ENCODE results near the gene PCDHA1. TPM values are rescaled to one million over a fixed set of nuclear protein-coding genes. Genes with fewer than 3 reads are reported as not detected.

PCDHA1 gene
- total and polyA plus RNA-seq, 2 of the 13 experiments (the other 11 are each of a cell fraction or from before 2014, with no cell fraction given) = not detected

GRCh38 chr5:140796718-140797095, 10.8 kb downstream of the PCDHA1 start:
- intact Hi-C loops (cut with micrococcal nuclease; ENCODE audit: unreplicated experiment) (no loop called here), in situ Hi-C loops (cut with HindIII; ENCODE audit: extremely low pct_ligation_motif_present, low pct_unique_long_range_greater_than_20kb) (no loop called here)
- ChIA-PET CTCF (ENCODE audit: low intra/inter-chr PET ratio, low total read pairs) (no interaction called here), POLR2A (no interaction called here)
- WGBS (ENCODE audit: low lambda C conversion rate) = 69% methylated on average over 13 of the region's 39 CpGs
- no peak overlapping the region for H3K27ac ChIP-seq (ENCODE audit: extremely low read length, insufficient read depth, low read length)
- no peaks in the 10 kb centered on the region for H3K36me3 ChIP-seq (replicated peaks in 1 of 2; ENCODE audit: control insufficient read depth in 1 of 2, insufficient read depth in 2 of 2, low read length in 2 of 2)
- no peak overlapping the region for H3K4me2 ChIP-seq (ENCODE audit: low read depth, low read length)
- TF ChIP-seq, protein P1, sequence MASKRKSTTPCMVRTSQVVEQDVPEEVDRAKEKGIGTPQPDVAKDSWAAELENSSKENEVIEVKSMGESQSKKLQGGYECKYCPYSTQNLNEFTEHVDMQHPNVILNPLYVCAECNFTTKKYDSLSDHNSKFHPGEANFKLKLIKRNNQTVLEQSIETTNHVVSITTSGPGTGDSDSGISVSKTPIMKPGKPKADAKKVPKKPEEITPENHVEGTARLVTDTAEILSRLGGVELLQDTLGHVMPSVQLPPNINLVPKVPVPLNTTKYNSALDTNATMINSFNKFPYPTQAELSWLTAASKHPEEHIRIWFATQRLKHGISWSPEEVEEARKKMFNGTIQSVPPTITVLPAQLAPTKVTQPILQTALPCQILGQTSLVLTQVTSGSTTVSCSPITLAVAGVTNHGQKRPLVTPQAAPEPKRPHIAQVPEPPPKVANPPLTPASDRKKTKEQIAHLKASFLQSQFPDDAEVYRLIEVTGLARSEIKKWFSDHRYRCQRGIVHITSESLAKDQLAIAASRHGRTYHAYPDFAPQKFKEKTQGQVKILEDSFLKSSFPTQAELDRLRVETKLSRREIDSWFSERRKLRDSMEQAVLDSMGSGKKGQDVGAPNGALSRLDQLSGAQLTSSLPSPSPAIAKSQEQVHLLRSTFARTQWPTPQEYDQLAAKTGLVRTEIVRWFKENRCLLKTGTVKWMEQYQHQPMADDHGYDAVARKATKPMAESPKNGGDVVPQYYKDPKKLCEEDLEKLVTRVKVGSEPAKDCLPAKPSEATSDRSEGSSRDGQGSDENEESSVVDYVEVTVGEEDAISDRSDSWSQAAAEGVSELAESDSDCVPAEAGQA (IDR thresholded peaks at IDR 0.05; ENCODE audit: low read depth) = no peak
- TF ChIP-seq, protein P1 (CRISPR knock-in tag; IDR thresholded peaks at IDR 0.05; ENCODE audit: borderline replicate concordance) = no peak
- TF ChIP-seq FOXP1 (IDR thresholded peaks at IDR 0.05) = no peak
- TF ChIP-seq FOXP1 (CRISPR knock-in tag; IDR thresholded peaks at IDR 0.05) = no peak
- no peak for TF ChIP-seq ZNF276 (CRISPR knock-in tag; IDR thresholded peaks at IDR 0.05; ENCODE audit: low read depth)
- TF ChIP-seq BCLAF1 (IDR thresholded peaks at IDR 0.05) = no peak
- no peak for TF ChIP-seq ZFP41 (CRISPR knock-in tag; IDR thresholded peaks at IDR 0.05; ENCODE audit: borderline replicate concordance)
- TF ChIP-seq, protein P2, sequence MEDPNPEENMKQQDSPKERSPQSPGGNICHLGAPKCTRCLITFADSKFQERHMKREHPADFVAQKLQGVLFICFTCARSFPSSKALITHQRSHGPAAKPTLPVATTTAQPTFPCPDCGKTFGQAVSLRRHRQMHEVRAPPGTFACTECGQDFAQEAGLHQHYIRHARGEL (CRISPR knock-in tag; IDR thresholded peaks at IDR 0.05) = no peak
- no peak for TF ChIP-seq DBP (CRISPR knock-in tag; IDR thresholded peaks at IDR 0.05; ENCODE audit: not compliant biosample characterization)
- no peak for TF ChIP-seq KDM2A (CRISPR knock-in tag; IDR thresholded peaks at IDR 0.05; ENCODE audit: borderline replicate concordance, low read depth)
- no peak for TF ChIP-seq ZNF160 (CRISPR knock-in tag; IDR thresholded peaks at IDR 0.05)
- ATAC-seq (no peak), DNase-seq (ENCODE audit: low spot score) (no peak), FAIRE-seq (no peak)
- H3K9me3 ChIP-seq (ENCODE audit: low read length) = peaks cover 35% of the 10 kb centered on the region
- H3K9ac ChIP-seq (ENCODE audit: insufficient read depth, low read depth, low read length) = no peak overlapping the region
- no peaks in the 10 kb centered on the region for H3K4me1 ChIP-seq (ENCODE audit: insufficient read depth, low read length)
- no peak overlapping the region for H2AFZ ChIP-seq (ENCODE audit: low read length)
- no peaks in the 10 kb centered on the region for H3K27me3 ChIP-seq (ENCODE audit: control insufficient read depth in 1 of 2, insufficient read depth in 2 of 2, low read length in 2 of 2)
- H4K20me1 ChIP-seq (ENCODE audit: insufficient read depth, low read length) = no peaks in the 10 kb centered on the region
- BruUV-seq (replicated peaks) = no TSS peak
- no peaks in the 10 kb centered on the region for H3K79me2 ChIP-seq (ENCODE audit: insufficient read depth, low read length)
- H3K4me3 ChIP-seq (replicated peaks in 1 of 3; ENCODE audit: insufficient read depth in 1 of 3, low read depth in 2 of 3, low read length in 3 of 3) = no peak overlapping the region
